Limb (tissue), 2 donors: ENCODE measurements around the gene PRCD.
A peak's percentile ranks its signal among the peaks of the same experiment; 100 is the strongest.

Source experiments
- DNase-seq, 2 donors: peaks; one replicate each; pipeline ENCODE4 v3.0.0-alpha.2; 2016; ENCODE audit errors: extremely low spot score in 2 of 2

Gene PRCD

GRCh38 chr17:76540381-76541300 is 797 bp downstream of the PRCD start:
- DNase-seq, result peak; percentile 92 to 95

GRCh38 chr17:76541739-76542454 is 2.1 kb downstream of the PRCD start:
- DNase-seq, result no peak

DNA sequence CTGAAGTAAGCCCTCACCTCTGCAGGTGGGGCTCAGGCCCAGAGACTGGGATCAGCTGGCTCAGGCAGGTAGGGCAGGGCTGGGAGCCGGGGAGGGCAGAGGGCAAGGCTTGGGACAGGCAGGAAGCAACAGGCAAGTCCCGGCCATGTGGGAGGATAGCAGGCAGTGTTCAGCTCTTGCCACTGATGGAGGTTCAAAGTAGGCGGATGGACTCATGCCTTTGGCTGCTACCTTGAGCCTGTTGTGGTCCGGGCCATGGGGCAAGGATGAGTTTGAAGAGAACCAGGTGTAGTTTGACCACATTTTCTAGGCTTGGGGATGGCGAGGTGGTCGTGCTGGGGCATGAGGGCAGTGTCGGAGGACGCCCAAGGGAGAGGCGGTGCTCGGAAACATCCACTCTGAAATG is 2.7 kb downstream of the PRCD start:
- no peak for DNase-seq

DNA sequence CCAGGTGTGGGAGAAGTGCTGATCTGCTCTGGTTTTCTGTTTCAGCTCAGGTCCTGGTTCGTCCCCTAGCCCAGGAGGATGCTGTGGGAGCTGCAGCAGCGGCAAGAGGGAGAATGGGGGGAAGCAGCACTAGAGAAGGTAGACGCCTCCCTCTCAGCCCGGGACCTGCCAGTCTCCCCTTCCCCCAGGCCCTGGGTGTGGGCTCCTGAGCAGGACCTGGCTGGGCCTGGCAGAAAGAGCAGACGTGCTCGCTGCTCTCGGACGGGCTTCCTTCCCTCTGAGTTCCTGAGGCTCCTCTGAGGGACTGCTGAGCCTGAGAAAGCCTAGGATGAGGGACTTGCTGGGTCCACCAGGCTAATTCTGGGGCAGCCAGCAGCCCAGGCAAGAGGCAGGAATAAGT is 3.1 kb downstream of the PRCD start:
- DNase-seq, result no peak

GRCh38 chr17:76543482-76543825 is 3.6 kb downstream of the PRCD start:
- no peak for DNase-seq

- DNase-seq, result peak in 1 of 2 donors; percentile 61
These were observed 4.1 kb downstream of the PRCD start for GRCh38 chr17:76543826-76544545.

- no peak for DNase-seq
These were observed 4.9 kb downstream of the PRCD start for GRCh38 chr17:76544546-76545365.

- DNase-seq, result no peak
These were observed 6.2 kb downstream of the PRCD start for GRCh38 chr17:76545918-76546555.

- DNase-seq, result no peak
These were observed 6.8 kb downstream of the PRCD start for GRCh38 chr17:76546556-76547182.

DNA sequence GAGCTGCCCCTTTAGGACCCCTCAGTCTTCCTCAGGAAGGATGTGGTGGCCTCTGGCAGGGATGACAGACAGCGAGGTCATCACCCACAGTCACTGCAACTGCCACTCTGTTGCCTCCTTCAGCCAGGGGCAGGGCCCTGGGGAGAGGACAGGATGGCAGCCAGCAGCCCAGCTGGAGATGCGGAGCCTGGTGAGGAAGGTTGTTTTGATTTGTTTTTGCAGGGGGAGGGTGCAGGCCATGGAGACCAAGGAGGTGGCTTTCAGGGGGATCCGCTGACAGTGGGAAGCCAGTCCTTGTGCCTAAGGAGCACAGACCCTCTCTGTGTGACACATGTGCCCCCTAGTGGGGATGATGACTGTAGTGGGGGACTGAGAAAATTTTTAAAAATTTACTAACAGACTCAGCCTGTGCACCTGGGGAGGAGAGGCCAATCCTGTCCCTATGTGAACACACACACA is 7.4 kb downstream of the PRCD start:
- peak; percentile 75 to 80 for DNase-seq

DNA sequence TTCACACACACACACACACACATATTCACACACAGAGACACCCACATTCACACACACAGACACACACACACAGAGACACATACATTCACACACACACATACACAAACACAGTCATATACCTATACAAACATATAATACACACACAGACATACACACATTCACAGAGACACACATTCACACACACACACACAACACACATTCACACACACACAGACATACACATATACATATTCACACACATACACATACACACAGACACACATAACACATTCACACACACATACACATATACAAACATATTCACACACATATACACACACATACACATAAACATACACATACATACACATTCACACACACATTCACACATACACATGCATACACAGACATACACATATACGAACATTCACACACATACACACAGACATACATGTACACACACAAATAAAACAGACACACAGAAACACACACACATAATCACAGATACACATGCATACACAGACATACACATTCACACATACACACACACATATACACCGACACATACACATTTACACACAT is 7.9 kb downstream of the PRCD start:
- DNase-seq, result no peak

DNA sequence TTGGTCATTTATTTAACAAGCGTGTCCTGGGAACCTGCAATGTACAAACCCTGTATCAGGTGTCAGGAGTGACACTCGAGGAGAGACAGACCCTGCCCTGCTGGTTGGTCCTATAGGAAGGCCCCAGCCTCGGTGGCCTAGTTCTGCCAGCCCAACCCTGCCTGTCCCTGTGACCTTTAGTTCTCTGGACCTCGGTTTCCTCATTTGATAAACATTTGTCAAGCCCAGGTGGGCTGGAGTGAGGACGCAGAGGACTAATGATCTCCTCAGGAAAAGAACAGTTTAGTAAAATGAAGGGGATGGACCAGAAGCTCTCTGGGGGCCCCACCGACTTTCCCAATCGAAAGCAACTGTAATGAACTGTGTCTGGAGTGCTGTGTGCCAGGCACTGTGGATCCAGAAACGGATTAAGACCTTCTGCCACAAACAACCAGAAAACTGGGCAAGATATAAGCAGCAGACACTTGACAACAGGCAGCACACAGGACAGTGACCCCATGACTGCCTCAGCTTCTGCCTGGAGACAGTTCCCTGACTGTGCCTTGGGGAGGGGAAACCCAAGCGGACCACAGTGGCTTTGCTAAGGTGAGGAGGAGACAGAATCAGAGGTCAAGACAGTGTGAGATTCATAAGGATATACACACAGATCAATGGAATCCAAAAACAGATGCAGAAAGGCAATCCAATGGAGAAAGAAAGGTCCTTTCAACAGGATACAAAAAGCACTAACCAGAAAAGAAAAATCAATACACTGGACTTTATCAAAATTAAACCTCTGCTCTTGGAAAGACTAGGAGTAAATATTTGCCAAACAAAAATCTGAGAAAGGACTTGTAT is 8.8 kb downstream of the PRCD start:
- DNase-seq, result no peak

DNA sequence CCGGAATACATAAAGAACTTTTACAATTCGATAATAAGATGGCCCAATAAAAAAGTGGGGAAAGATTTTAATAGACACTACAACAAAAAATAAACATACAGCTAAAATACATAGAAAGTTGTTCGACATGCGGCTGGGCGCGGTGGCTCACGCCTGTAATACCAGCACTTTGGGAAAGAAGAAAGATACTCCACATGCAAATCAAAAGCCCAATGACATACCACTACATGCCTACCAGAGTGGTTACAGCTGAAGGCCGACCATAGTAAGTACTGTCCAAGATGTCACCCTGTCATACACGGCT is 9.3 kb downstream of the PRCD start:
- DNase-seq, result no peak

GRCh38 chr17:76549539-76549938 is 9.7 kb downstream of the PRCD start:
- no peak for DNase-seq

- no peak for DNase-seq
These were observed 11.1 kb downstream of the PRCD start for GRCh38 chr17:76550712-76551615.

GRCh38 chr17:76551685-76552084 is 11.8 kb downstream of the PRCD start:
- DNase-seq, result no peak

GRCh38 chr17:76553178-76553908 is 13.5 kb downstream of the PRCD start:
- no peak for DNase-seq
